ENCODE data around the gene TBX1. TPM values are rescaled to one million over a fixed set of nuclear protein-coding genes. Genes with fewer than 3 reads are reported as not detected.
A peak's percentile ranks its signal among the peaks of the same experiment; 100 is the strongest.

TBX1 gene
- total and polyA plus RNA-seq, 2 of the 13 experiments (the other 11 are each of a cell fraction or from before 2014, with no cell fraction given), result not detected

- TF ChIP-seq ZNF510 (CRISPR knock-in tag; IDR thresholded peaks at IDR 0.05; ENCODE audit: low read depth) (0 out of 2 replicates have a peak, but pooled peaks have one; percentile 38), PRMT3 (CRISPR knock-in tag; IDR thresholded peaks at IDR 0.05; ENCODE audit: borderline replicate concordance, low read depth) (0 out of 2 replicates have a peak, but pooled peaks have one; percentile 42), ZBTB10 (CRISPR knock-in tag; IDR thresholded peaks at IDR 0.05; ENCODE audit: borderline replicate concordance) (peak; percentile 77), ZNF788 (CRISPR knock-in tag; IDR thresholded peaks at IDR 0.05; ENCODE audit: borderline replicate concordance) (peak; percentile 78; the same call in 1 of the 2 replicates), FOSL2 (CRISPR knock-in tag; IDR thresholded peaks at IDR 0.05) (peak; percentile 55), LCORL (IDR thresholded peaks at IDR 0.05) (no peak), LCORL (CRISPR knock-in tag; IDR thresholded peaks at IDR 0.05) (peak; percentile 98), IKZF1 (IDR thresholded peaks at IDR 0.05) (no peak), KDM1A (CRISPR knock-in tag; IDR thresholded peaks at IDR 0.05) (no peak), SUZ12 (IDR thresholded peaks at IDR 0.05; ENCODE audit: low read depth, low read length) (no peak), MAFK (conservative IDR thresholded peaks at IDR 0.05 in 1 of 2, IDR thresholded peaks at IDR 0.05 in 1 of 2; ENCODE audit: low read length in 2 of 2) (no peak), PHF5A (CRISPR knock-in tag; IDR thresholded peaks at IDR 0.05; ENCODE audit: low read depth, unreplicated experiment) (no peak), ZFX (CRISPR knock-in tag; IDR thresholded peaks at IDR 0.05; ENCODE audit: low read depth) (peak; percentile 88), ZNF205 (CRISPR knock-in tag; IDR thresholded peaks at IDR 0.05) (no peak; the same call in 1 of the 2 replicates), ATF3 (CRISPR knock-in tag; IDR thresholded peaks at IDR 0.05) (no peak), ZNF562 (CRISPR knock-in tag; IDR thresholded peaks at IDR 0.05; ENCODE audit: borderline replicate concordance) (no peak), DBP (CRISPR knock-in tag; IDR thresholded peaks at IDR 0.05; ENCODE audit: not compliant biosample characterization) (no peak), ZMYM3 (CRISPR knock-in tag; IDR thresholded peaks at IDR 0.05) (peak; percentile 79; the same call in 1 of the 2 replicates), ZNF780A (CRISPR knock-in tag; IDR thresholded peaks at IDR 0.05) (no peak), ZBTB44 (CRISPR knock-in tag; IDR thresholded peaks at IDR 0.05) (no peak; the same call in 1 of the 2 replicates), PITX1 (CRISPR knock-in tag; IDR thresholded peaks at IDR 0.05) (peak; percentile 95), ARHGAP35 (CRISPR knock-in tag; IDR thresholded peaks at IDR 0.05; ENCODE audit: borderline replicate concordance) (peak; percentile 6; the same call in 1 of the 2 replicates), NR2F1 (CRISPR knock-in tag; IDR thresholded peaks at IDR 0.05) (peak in 1 of 2 experiments; percentile 44; a peak in 2 of 4 replicates)
These were observed 29.8 kb upstream of the TBX1 start (continued) for GRCh38 chr22:19730655-19731360.
